ENCODE results near the gene CAPN6. TPM values are rescaled to one million over a fixed set of nuclear protein-coding genes. Genes with fewer than 3 reads are reported as not detected.

Gene CAPN6
- total RNA-seq, 1 donor from 2014 or later = 41.9 TPM

GRCh38 chrX:111200327-111200726 is 70.0 kb downstream of the CAPN6 start:
- no peak for DNase-seq

- DNase-seq = no peak
These were observed 70.8 kb downstream of the CAPN6 start for GRCh38 chrX:111199505-111199904.

Other genes starting within 250 kb of the CAPN6 start
- gene PAK3, start 174.3 kb downstream of the CAPN6 start, total RNA-seq = 6.7 TPM
- gene DCX, start 141.7 kb upstream of the CAPN6 start, total RNA-seq = 2.4 TPM
- 0.10 TPM for gene SERTM2, start 241.2 kb upstream of the CAPN6 start, total RNA-seq

All from skin of body (tissue), 2 donors.